HepG2 (cell line): ENCODE data around the gene CDH11. TPM values are rescaled to one million over a fixed set of nuclear protein-coding genes. Genes with fewer than 3 reads are reported as not detected.

Source experiments
- ATAC-seq: fragments of 200-7000 bp; cut with Tn5 transposase; 3 replicates; pipeline ENCODE4 v1.9.1; 2020; ENCODE audit warnings: mild to moderate bottlenecking, moderate library complexity
- BruUV-seq: library from RNA; stranded (reverse); fragments of 400-500 nt; replicated peaks from 2 replicates; lab custom pipeline; 2021; lab: Mats Ljungman, UMichigan
- CTCF ChIA-PET: fragments of 300-600 bp; formaldehyde crosslinking; extraction: SDS; loops from one replicate; lab custom pipeline; 2021; ENCODE audit warnings: low total read pairs, inconsistent platforms, low intra/inter-chr PET ratio; lab: Yijun Ruan, JAX
- POLR2A ChIA-PET: fragments of 350-600 bp; sonication (Branson Sonifier 250); formaldehyde crosslinking; loops from one replicate; lab custom pipeline; 2020; ENCODE audit warnings: antibody characterized with exemption, inconsistent platforms; lab: Yijun Ruan, JAX
- DNase-seq: peaks from one replicate; pipeline ENCODE4 v3.0.0-alpha.2; 2015; ENCODE audit warnings: low spot score
- FAIRE-seq: peaks from 3 replicates; lab custom pipeline; 2011; peaks lifted over from hg19 to GRCh38; lab: Jason Lieb, UNC
- H2AFZ ChIP-seq: one replicate; pipeline ENCODE4 v1.6.1; 2011; ENCODE audit warnings: low read length, inconsistent platforms
- H3K27ac ChIP-seq: fragments of 300-600 bp; 3 replicates; pipeline ENCODE4 v1.8.0; 2011; ENCODE audit warnings: mixed run types, mild to moderate bottlenecking, mixed read lengths, low read length, inconsistent platforms; ENCODE audit not compliant: insufficient read depth; ENCODE audit errors: extremely low read length
- H3K27me3 ChIP-seq, 2 experiments: fragments of 200-600 bp in 1 of 2; 2 replicates in 1 of 2; 3 replicates in 1 of 2; pipeline versions ENCODE4 v1.6.0 to v1.8.0; 2011; ENCODE audit warnings: low read length in 2 of 2, mild to moderate bottlenecking in 2 of 2, moderate library complexity in 2 of 2, inconsistent platforms in 1 of 2; ENCODE audit not compliant: insufficient read depth in 2 of 2, control insufficient read depth in 1 of 2
- H3K36me3 ChIP-seq, 2 experiments: fragments of 200-600 bp in 1 of 2; replicated peaks in 1 of 2; 2 replicates in 1 of 2; 3 replicates in 1 of 2; pipeline versions ENCODE4 v1.5.1 to v1.8.0; 2011; ENCODE audit warnings: low read length in 2 of 2, inconsistent platforms in 1 of 2; ENCODE audit not compliant: insufficient read depth in 2 of 2, control insufficient read depth in 1 of 2
- H3K4me1 ChIP-seq: 2 replicates; pipeline ENCODE4 v1.5.1; 2012; ENCODE audit warnings: low read length, inconsistent platforms; ENCODE audit not compliant: insufficient read depth
- H3K4me2 ChIP-seq: 2 replicates; pipeline ENCODE4 v1.6.0; 2011; ENCODE audit warnings: low read depth, low read length, inconsistent platforms
- H3K4me3 ChIP-seq, 3 experiments: fragments of 200-600 bp in 1 of 3; sonication (generic), shearing (Covaris generic) in 1 of 3; replicated peaks in 1 of 3; 2 replicates each; pipeline ENCODE4 v1.5.1; 2011 to 2016; ENCODE audit warnings: low read length in 3 of 3, inconsistent platforms in 2 of 3, low read depth in 2 of 3, mild to moderate bottlenecking in 2 of 3, control low read depth in 1 of 3, mixed read lengths in 1 of 3; ENCODE audit not compliant: insufficient read depth in 1 of 3
- H3K79me2 ChIP-seq: one replicate; pipeline ENCODE4 v1.6.1; 2011; ENCODE audit warnings: low read length, inconsistent platforms; ENCODE audit not compliant: insufficient read depth
- H3K9ac ChIP-seq: 2 replicates; pipeline ENCODE4 v1.6.0; 2011; ENCODE audit warnings: mild to moderate bottlenecking, low read depth, low read length, inconsistent platforms; ENCODE audit not compliant: insufficient read depth
- H3K9me3 ChIP-seq: 2 replicates; pipeline ENCODE4 v1.5.1; 2012; ENCODE audit warnings: mild to moderate bottlenecking, low read length
- H4K20me1 ChIP-seq: 2 replicates; pipeline ENCODE4 v1.6.0; 2011; ENCODE audit warnings: inconsistent platforms, mild to moderate bottlenecking, low read length, moderate library complexity; ENCODE audit not compliant: insufficient read depth
- FOXJ3 ChIP-seq: sonication (generic); formaldehyde crosslinking; IDR thresholded peaks from 2 replicates; pipeline ENCODE4 v1.4.0; 2020; ENCODE audit warnings: missing genetic modification reagents, mild to moderate bottlenecking, borderline replicate concordance
- FOXO4 ChIP-seq: sonication (generic); formaldehyde crosslinking; conservative IDR thresholded peaks from 2 replicates; pipeline ENCODE4 v1.8.1; 2023; ENCODE audit warnings: missing genetic modification reagents
- LBX2 ChIP-seq: sonication (generic); formaldehyde crosslinking; IDR thresholded peaks from 2 replicates; pipeline ENCODE4 v1.5.0; 2020; ENCODE audit warnings: missing genetic modification reagents, mild to moderate bottlenecking, borderline replicate concordance
- NCOA1 ChIP-seq: sonication (generic); formaldehyde crosslinking; IDR thresholded peaks from 2 replicates; pipeline ENCODE4 v1.9.0; 2021; ENCODE audit warnings: missing genetic modification reagents
- SNAPC2 ChIP-seq: sonication (generic); formaldehyde crosslinking; IDR thresholded peaks from 2 replicates; pipeline ENCODE4 v1.8.1; 2022; ENCODE audit warnings: mild to moderate bottlenecking, missing genetic modification reagents
- ZNF577 ChIP-seq: sonication (generic); formaldehyde crosslinking; IDR thresholded peaks from 2 replicates; pipeline ENCODE4 v1.4.0; 2020; ENCODE audit warnings: mild to moderate bottlenecking, low read depth, missing genetic modification reagents, borderline replicate concordance
- WGBS: methylation state at CpG from one replicate; pipeline ENCODE4 v1.1.6; 2017; ENCODE audit warnings: low lambda C conversion rate; 5-methylcytosine and 5-hydroxymethylcytosine counted together
- in situ Hi-C: cut with HindIII; loops from 2 replicates; pipeline ENCODE4 v1.10.0; 2017; ENCODE audit warnings: low pct_unique_long_range_greater_than_20kb; ENCODE audit not compliant: extremely low pct_ligation_motif_present
- intact Hi-C: fragments of 100-400 bp; cut with micrococcal nuclease; formaldehyde crosslinking; loops from one replicate; pipeline ENCODE4 v1.10.0; 2022; ENCODE audit not compliant: unreplicated experiment
- polyA plus RNA-seq, 8 experiments: library from polyadenylated mRNA; depleted of rRNA in 3 of 8; stranded (reverse) in 7 of 8; unstranded in 1 of 8; fragments of >200 nt; fragmentation: Illumina TruSeq in 4 of 8; extraction: Trizol in 4 of 8; gene quantifications; 2 replicates each; pipeline versions ENCODE4 v1.2.1 to v1.2.3, GENCODE V29; 2011 to 2016; ENCODE audit warnings: low read depth in 4 of 8, missing spikeins in 1 of 8, mixed read lengths in 1 of 8; ENCODE audit not compliant: insufficient read depth in 1 of 8
- total RNA-seq, 5 experiments: library from RNA; depleted of rRNA; stranded (reverse); fragments of >200 nt; fragmentation: Illumina TruSeq; extraction: Trizol; gene quantifications; 2 replicates each; pipeline ENCODE4 v1.2.3, GENCODE V29; 2016; ENCODE audit warnings: low read depth in 1 of 5

The CDH11 gene
- total and polyA plus RNA-seq, 2 of the 13 experiments (the other 11 are each of a cell fraction or from before 2014, with no cell fraction given): not detected

GRCh38 chr16:65120831-65121721 lies 787 bp downstream of the CDH11 start:
- FAIRE-seq (no peak), DNase-seq (no peak), ATAC-seq (no peak; the same call in 2 of the 3 replicates)
- TF ChIP-seq ZNF577 (CRISPR knock-in tag) (no peak), FOXO4 (CRISPR knock-in tag) (0 out of 2 replicates have a peak, but pooled peaks have one; percentile 19)
- Histone ChIP-seq H3K27ac (no peak overlapping the region), H3K4me1 (no peaks in the 10 kb centered on the region), H3K27me3 (peaks cover 0 to 22% of the 10 kb centered on the region in 2 experiments; a peak in 4 of 5 replicates), H3K36me3 (no peaks in the 10 kb centered on the region), H3K9me3 (no peaks in the 10 kb centered on the region), H4K20me1 (no peaks in the 10 kb centered on the region), H3K79me2 (no peaks in the 10 kb centered on the region), H3K4me3 (no peak overlapping the region), H3K4me2 (no peak overlapping the region), H3K9ac (no peak overlapping the region), H2AFZ (no peak overlapping the region)
- intact Hi-C loops: no loop called here
- BruUV-seq: no TSS peak
- ChIA-PET CTCF (no interaction called here), POLR2A (no interaction called here)
- 57% methylated on average over 52 of the region's 68 CpGs for WGBS
- in situ Hi-C loops: loop anchor here (10.0 to 25.0 kb wide), 3 partner anchors 1026 to 1759 kb away; no protein-coding TSS in a partner anchor

GRCh38 chr16:65120461-65120830 lies 1.4 kb downstream of the CDH11 start:
- FAIRE-seq (no peak), DNase-seq (no peak), ATAC-seq (no peak)
- 28% methylated on average over 18 of the region's 18 CpGs for WGBS
- no peaks in the 10 kb centered on the region for H3K79me2 ChIP-seq
- CTCF ChIA-PET: no interaction called here
- no peak for TF ChIP-seq LBX2
- no peak for TF ChIP-seq FOXJ3 (CRISPR knock-in tag)
- no peak for TF ChIP-seq SNAPC2 (CRISPR knock-in tag)
- TF ChIP-seq NCOA1 (CRISPR knock-in tag): no peak
- H3K27me3 ChIP-seq: peaks cover 0 to 22% of the 10 kb centered on the region in 2 experiments; a peak in 4 of 5 replicates
- no TSS peak for BruUV-seq
- H3K9me3 ChIP-seq: no peaks in the 10 kb centered on the region
- no peaks in the 10 kb centered on the region for H4K20me1 ChIP-seq
- no peak overlapping the region for H3K4me2 ChIP-seq
- H3K4me1 ChIP-seq: no peaks in the 10 kb centered on the region
- intact Hi-C loops: no loop called here
- POLR2A ChIA-PET: no interaction called here
- no peaks in the 10 kb centered on the region for H3K36me3 ChIP-seq
- no peak overlapping the region for H3K9ac ChIP-seq
- no peak overlapping the region for H2AFZ ChIP-seq
- H3K4me3 ChIP-seq: no peak overlapping the region
- in situ Hi-C loops: loop anchor here (10.0 to 25.0 kb wide), 3 partner anchors 1026 to 1758 kb away; no protein-coding TSS in a partner anchor
- H3K27ac ChIP-seq: no peak overlapping the region
